ENCODE data around the gene MARCHF2. TPM values are rescaled to one million over a fixed set of nuclear protein-coding genes. Genes with fewer than 3 reads are reported as not detected.

The MARCHF2 gene
- polyA plus RNA-seq, 3 donors, result 47.8 to 117 (median 90.8) TPM

DNA sequence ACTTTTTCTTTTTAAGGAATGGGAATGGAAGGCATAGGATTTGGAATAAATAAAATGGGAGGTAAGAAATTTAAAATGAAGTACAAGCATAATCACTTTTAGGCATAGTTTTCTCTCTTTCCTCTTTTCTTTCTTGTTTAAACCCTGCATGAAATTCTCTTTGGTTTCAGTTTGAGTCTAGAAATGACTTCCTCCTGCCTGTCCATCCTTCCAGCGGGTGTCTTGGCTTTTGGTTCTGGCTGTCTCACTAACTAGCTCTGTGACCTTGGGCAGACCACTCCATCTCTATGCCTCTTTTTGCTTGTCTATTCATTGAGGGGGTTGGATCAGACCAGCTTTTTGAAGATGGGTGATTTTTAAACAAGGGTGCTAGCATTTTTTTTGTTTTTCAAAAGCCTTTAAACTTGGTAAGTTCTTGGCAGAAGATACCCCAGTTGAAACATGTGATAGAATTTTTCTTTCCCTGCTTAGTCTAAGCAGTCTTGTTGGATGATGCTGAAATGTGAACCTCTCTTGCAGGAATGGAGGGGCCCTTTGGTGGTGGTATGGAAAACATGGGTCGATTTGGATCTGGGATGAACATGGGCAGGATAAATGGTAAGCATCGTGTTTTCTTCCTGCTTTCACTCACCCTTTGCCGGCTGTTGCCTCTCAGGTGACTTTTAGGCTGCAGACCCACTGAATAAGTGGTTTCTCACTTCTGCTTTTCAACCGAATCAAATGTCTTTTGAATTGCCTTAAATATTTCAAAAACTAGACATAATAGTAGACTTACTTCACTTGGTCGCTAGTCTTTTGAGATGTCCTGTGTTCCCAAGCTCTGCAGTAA is 60.8 kb downstream of the MARCHF2 start:
- Histone ChIP-seq H3K4me1 (ENCODE audit: control insufficient read depth in 1 of 2, insufficient read depth in 2 of 2, low read length in 2 of 2) (peaks cover 24 to 31% of the 10 kb centered on the region in 2 donors), H3K27me3 (ENCODE audit: control insufficient read depth in 2 of 2, insufficient read depth in 2 of 2, low read length in 2 of 2) (no peaks in the 10 kb centered on the region), H3K27ac (ENCODE audit: low read depth in 1 of 2, low read length in 2 of 2) (peak overlapping the region in 1 of 2 donors; percentile 68), H2AFZ (ENCODE audit: insufficient read depth, low read depth, low read length, poor library complexity, severe bottlenecking) (no peak overlapping the region), H4K20me1 (ENCODE audit: insufficient read depth, low read length) (peaks cover 93% of the 10 kb centered on the region), H3K79me2 (ENCODE audit: insufficient read depth, low read length) (peaks cover 85% of the 10 kb centered on the region), H3K36me3 (replicated peaks in 1 of 2; ENCODE audit: control insufficient read depth in 1 of 2, insufficient read depth in 2 of 2, low read length in 2 of 2) (peaks cover 74 to 96% of the 10 kb centered on the region in 2 donors), H3K4me3 (replicated peaks in 1 of 3; ENCODE audit: low read depth in 2 of 3, low read length in 3 of 3) (no peak overlapping the region), H3K4me2 (replicated peaks; ENCODE audit: extremely low read depth, low read length, poor library complexity, severe bottlenecking) (peak overlapping the region; percentile 22), H3K9ac (ENCODE audit: insufficient read depth, low read length, poor library complexity, severe bottlenecking) (no peak overlapping the region), H3K9me3 (replicated peaks in 1 of 2; ENCODE audit: control insufficient read depth in 1 of 2, insufficient read depth in 1 of 2, low read length in 2 of 2) (no peaks in the 10 kb centered on the region)
- Mint-ChIP-seq H3K4me1 (peaks cover 32% of the 10 kb centered on the region), H3K27ac (peak overlapping the region; percentile 85 to 92 (median 89)), H3K36me3 (peaks cover 83 to 97% of the 10 kb centered on the region in 2 donors), H3K9me3 (peaks cover 0 to 2% (median 0%) of the 10 kb centered on the region in 7 donors), H3K4me3 (peak overlapping the region; percentile 17 to 57), H3K27me3 (ENCODE audit: low read depth in 3 of 3) (peaks cover 0 to 2% (median 0%) of the 10 kb centered on the region in 3 donors)
- TF ChIP-seq, protein P1, sequence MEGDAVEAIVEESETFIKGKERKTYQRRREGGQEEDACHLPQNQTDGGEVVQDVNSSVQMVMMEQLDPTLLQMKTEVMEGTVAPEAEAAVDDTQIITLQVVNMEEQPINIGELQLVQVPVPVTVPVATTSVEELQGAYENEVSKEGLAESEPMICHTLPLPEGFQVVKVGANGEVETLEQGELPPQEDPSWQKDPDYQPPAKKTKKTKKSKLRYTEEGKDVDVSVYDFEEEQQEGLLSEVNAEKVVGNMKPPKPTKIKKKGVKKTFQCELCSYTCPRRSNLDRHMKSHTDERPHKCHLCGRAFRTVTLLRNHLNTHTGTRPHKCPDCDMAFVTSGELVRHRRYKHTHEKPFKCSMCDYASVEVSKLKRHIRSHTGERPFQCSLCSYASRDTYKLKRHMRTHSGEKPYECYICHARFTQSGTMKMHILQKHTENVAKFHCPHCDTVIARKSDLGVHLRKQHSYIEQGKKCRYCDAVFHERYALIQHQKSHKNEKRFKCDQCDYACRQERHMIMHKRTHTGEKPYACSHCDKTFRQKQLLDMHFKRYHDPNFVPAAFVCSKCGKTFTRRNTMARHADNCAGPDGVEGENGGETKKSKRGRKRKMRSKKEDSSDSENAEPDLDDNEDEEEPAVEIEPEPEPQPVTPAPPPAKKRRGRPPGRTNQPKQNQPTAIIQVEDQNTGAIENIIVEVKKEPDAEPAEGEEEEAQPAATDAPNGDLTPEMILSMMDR (IDR thresholded peaks at IDR 0.05), result no peak
- intact Hi-C loops (cut with micrococcal nuclease), result loop anchor here (5.0 kb wide), 1 partner anchor 33 kb away; no protein-coding TSS in a partner anchor
- 4% methylated on average over 4 of the region's 6 CpGs for WGBS (ENCODE audit: insufficient coverage)
- DNase-seq, result peak; percentile 22 to 41 (median 27)

DNA sequence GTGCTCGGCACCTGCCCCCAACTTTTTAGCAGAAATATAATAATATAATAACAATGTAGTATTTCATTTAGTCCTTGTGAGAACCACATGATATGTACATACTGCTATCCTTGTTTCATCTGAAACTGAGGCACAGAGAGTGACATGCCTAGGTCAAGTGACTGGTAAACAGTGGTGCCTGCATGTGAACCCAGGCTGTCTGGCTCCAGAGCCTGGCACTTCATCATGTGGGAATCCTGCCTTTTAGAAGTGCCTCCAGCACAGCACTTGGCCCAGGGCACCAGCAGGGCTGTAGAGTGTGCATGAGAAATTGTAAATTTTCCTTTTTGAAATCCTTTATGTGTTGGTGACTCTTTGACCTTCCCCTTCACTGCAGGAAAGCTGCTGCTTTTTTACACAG is 61.9 kb downstream of the MARCHF2 start:
- TF ChIP-seq, protein P1 (IDR thresholded peaks at IDR 0.05), result no peak
- no peak overlapping the region for H3K4me3 Mint-ChIP-seq
- Histone ChIP-seq H3K4me3 (replicated peaks in 1 of 3; ENCODE audit: low read depth in 2 of 3, low read length in 3 of 3) (no peak overlapping the region), H3K9me3 (replicated peaks in 1 of 2; ENCODE audit: control insufficient read depth in 1 of 2, insufficient read depth in 1 of 2, low read length in 2 of 2) (no peaks in the 10 kb centered on the region), H3K79me2 (ENCODE audit: insufficient read depth, low read length) (peaks cover 85% of the 10 kb centered on the region), H3K4me1 (ENCODE audit: control insufficient read depth in 1 of 2, insufficient read depth in 2 of 2, low read length in 2 of 2) (peaks cover 24 to 31% of the 10 kb centered on the region in 2 donors), H3K9ac (ENCODE audit: insufficient read depth, low read length, poor library complexity, severe bottlenecking) (no peak overlapping the region), H3K27me3 (ENCODE audit: control insufficient read depth in 2 of 2, insufficient read depth in 2 of 2, low read length in 2 of 2) (no peaks in the 10 kb centered on the region), H2AFZ (ENCODE audit: insufficient read depth, low read depth, low read length, poor library complexity, severe bottlenecking) (no peak overlapping the region), H3K27ac (ENCODE audit: low read depth in 1 of 2, low read length in 2 of 2) (no peak overlapping the region), H3K36me3 (replicated peaks in 1 of 2; ENCODE audit: control insufficient read depth in 1 of 2, insufficient read depth in 2 of 2, low read length in 2 of 2) (peaks cover 68 to 92% of the 10 kb centered on the region in 2 donors), H4K20me1 (ENCODE audit: insufficient read depth, low read length) (peaks cover 92% of the 10 kb centered on the region), H3K4me2 (replicated peaks; ENCODE audit: extremely low read depth, low read length, poor library complexity, severe bottlenecking) (no peak overlapping the region)
- peaks cover 32% of the 10 kb centered on the region for H3K4me1 Mint-ChIP-seq
- peaks cover 76 to 92% of the 10 kb centered on the region in 2 donors for H3K36me3 Mint-ChIP-seq
- peaks cover 0 to 2% (median 0%) of the 10 kb centered on the region in 3 donors for H3K27me3 Mint-ChIP-seq (ENCODE audit: low read depth in 3 of 3)
- WGBS (ENCODE audit: insufficient coverage), result no CpG with 5 or more reads among the region's 1 CpG
- H3K27ac Mint-ChIP-seq, result peak overlapping the region in 2 of 7 donors; percentile 60
- peaks cover 0 to 2% (median 0%) of the 10 kb centered on the region in 7 donors for H3K9me3 Mint-ChIP-seq
- no peak for DNase-seq
- intact Hi-C loops (cut with micrococcal nuclease), result no loop called here

Measured in CD14-positive monocyte (primary cell).